Left kidney (tissue), 8 donors: Measurements from ENCODE around the gene HAAO. TPM values are rescaled to one million over a fixed set of nuclear protein-coding genes. Genes with fewer than 3 reads are reported as not detected.
A peak's percentile ranks its signal among the peaks of the same experiment; 100 is the strongest.
"Not testable (repeated sequence)": the region's sequence is repeated elsewhere in the genome, so short reads cannot be mapped to it uniquely, and the experiment has no call there.

Experiments
- DNase-seq: peaks from one replicate; pipeline ENCODE4 v3.0.0-alpha.2; 2013
- long read RNA-seq, 8 donors: transcript quantifications; one replicate each; lab custom pipeline, GENCODE V29; 2026
- polyA plus RNA-seq: library from polyadenylated mRNA; unstranded; fragments of 120-200 nt; gene quantifications from one replicate; pipeline ENCODE4 v1.2.1, GENCODE V29; 2013; ENCODE audit not compliant: insufficient read length

HAAO gene
- 38.9 TPM for polyA plus RNA-seq
- long read RNA-seq, donor 1, partial matches to known transcripts: 0 of 4 reads
- long read RNA-seq, donor 1, other reads (novel, unspliced or antisense): 0 of 4 reads
- long read RNA-seq, donor 2, partial matches to known transcripts: 0 of 6 reads
- long read RNA-seq, donor 2, other reads (novel, unspliced or antisense): 0 of 6 reads
- long read RNA-seq, donor 3, partial matches to known transcripts: 0 of 5 reads
- long read RNA-seq, donor 3, other reads (novel, unspliced or antisense): 0 of 5 reads
- long read RNA-seq, donor 4, partial matches to known transcripts: 0 of 1 reads
- long read RNA-seq, donor 4, other reads (novel, unspliced or antisense): 0 of 1 reads
- long read RNA-seq, donor 5, transcript HAAO-201 (10 exons, 1,265 nt): major isoform, 16 of 23 reads
- long read RNA-seq, donor 5, partial matches to known transcripts: 7 of 23 reads
- long read RNA-seq, donor 5, other reads (novel, unspliced or antisense): 0 of 23 reads
- long read RNA-seq, donor 6, transcript HAAO-201 (10 exons, 1,265 nt): major isoform, 6 of 8 reads
- long read RNA-seq, donor 6, partial matches to known transcripts: 0 of 8 reads
- long read RNA-seq, donor 6, other reads (novel, unspliced or antisense): 0 of 8 reads
- long read RNA-seq, donor 7, transcript HAAO-201 (10 exons, 1,265 nt): major isoform, 11 of 18 reads
- long read RNA-seq, donor 7, partial matches to known transcripts: 0 of 18 reads
- long read RNA-seq, donor 7, other reads (novel, unspliced or antisense): 5 of 18 reads
- long read RNA-seq, donor 8, partial matches to known transcripts: 0 of 6 reads
- long read RNA-seq, donor 8, other reads (novel, unspliced or antisense): 0 of 6 reads

DNA sequence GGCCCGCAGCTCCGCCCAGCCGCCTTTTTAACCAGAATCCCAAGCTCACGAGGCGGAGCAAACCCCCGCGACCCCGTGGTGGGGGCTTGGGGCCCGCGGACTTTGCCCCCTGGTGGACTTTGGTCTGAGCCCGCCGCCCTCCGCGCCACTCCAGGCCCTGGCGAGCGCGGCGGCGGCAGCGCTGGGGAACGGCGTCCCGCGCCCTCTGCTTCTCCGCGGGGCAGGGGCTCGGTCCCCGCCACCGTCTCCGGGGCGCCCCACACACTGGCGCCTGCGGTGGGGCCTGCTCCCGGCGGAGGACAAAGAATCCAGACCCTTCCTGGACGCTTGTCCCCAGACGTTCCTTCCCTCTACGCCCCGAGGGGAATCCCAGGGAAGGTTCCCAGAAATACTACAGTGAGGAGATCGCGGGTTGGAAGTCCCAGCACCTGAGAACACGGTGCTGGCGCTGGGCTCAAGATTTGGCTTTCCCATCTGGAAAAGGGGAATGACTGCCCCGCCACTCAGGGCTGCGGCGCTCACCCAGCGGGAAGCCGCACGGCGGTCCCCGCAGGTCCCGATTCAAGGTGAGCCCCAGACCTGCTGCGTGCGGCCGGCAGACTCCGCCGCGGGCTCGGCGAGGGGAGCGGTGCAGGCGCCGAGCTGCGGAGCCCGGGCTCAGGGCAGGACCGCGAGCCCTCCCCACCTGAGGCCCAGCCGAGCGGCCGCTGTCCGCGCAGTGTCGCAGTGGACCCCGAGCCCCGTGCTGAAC lies at the start of gene HAAO:
HAAO (minus strand) TSS at position 1 of the 751 bp plus-strand sequence. CDS start 47 bp downstream, outside the sequence.
- DNase-seq: peak; percentile 57

DNA sequence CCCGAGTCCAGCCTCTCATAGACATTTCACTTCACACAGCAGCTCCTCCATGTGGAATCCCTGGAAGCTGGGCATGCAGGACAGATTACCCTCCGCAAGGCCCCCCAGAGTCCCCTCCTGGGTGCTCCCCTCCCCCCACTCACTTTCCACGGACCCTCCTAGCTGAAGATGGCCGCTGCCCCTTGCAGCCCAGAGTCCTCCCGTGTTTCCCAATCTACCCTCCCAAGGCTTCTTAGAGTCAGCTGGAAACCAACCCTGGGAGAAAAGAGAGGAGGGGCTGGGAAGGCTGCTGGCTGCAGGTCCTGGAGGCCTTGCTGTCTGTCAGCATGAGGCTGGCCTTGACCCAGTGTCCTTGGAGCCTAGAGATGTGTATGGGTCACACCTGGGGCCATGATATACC lies 49.0 kb upstream of the HAAO start:
- no peak for DNase-seq

DNA sequence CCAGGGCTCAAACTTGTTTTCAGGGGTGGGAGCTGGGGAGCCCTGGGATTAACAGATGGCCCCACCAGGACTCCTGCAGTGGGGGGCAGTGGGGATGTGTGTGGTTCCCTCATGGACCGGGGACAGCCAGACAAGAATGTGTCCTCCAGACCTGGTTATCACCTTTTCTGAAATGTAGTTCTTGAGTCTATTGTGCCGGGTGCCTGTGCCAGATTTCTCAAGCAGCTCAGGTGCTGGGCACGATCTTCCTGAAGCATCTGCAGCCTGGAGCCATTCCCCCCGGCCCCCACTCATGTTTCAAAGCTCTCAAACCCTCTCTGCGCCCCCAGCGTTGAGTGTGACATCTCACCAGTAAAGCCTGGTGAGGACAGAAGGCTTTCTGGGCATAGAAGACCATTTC lies 48.4 kb upstream of the HAAO start:
- no peak for DNase-seq

DNA sequence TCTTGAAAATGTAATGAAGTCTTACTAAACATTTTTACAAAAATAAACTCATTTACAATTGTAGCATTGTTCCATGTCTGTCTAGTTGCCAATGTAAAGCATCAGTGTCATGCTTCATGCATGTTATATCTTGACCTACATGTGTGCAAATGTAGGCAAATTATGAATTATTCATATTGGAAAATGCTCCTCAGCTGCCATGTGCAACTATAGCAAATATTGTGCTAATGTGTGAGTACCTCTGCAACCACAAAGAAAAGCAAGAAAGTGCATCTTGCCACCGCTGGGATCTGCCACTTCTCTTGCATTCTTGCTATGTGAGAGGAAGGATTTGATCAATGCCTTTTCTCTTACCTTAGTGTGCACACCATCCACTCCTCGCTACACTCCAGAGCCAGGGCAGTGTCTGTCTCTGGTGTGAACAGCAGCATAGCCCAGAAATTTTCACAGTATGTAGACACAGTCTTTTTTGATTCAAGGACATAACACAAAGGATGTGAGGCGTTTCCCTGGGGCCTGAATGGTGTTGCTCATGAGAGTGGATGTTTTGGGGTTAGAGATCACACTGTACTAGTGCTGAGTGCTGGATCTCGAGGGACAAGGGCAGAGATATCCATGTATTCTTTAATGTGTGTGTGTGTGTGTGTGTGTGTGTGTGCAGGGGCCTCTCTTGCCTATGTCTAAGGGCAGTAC lies 47.6 kb upstream of the HAAO start:
- no peak for DNase-seq

DNA sequence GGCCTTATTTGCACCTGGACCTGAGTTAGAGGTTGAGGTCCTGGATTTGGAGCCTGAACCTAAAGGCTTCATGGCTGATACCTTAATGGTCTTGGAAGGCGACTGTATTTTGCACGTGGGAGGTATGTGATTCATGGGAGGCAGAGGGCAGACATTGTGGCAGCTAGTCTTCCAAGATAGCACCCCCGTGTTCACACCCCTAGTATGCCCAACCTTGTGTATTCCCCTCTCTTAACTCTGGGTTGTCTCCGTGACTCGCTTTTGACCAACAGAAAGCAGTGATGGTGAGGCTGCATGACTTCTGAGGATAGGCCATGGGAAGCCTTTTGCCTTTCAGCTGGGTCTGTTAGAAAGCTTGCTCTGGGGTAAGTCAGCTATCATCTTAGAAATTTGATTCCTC lies 45.8 kb upstream of the HAAO start:
- DNase-seq: no peak

DNA sequence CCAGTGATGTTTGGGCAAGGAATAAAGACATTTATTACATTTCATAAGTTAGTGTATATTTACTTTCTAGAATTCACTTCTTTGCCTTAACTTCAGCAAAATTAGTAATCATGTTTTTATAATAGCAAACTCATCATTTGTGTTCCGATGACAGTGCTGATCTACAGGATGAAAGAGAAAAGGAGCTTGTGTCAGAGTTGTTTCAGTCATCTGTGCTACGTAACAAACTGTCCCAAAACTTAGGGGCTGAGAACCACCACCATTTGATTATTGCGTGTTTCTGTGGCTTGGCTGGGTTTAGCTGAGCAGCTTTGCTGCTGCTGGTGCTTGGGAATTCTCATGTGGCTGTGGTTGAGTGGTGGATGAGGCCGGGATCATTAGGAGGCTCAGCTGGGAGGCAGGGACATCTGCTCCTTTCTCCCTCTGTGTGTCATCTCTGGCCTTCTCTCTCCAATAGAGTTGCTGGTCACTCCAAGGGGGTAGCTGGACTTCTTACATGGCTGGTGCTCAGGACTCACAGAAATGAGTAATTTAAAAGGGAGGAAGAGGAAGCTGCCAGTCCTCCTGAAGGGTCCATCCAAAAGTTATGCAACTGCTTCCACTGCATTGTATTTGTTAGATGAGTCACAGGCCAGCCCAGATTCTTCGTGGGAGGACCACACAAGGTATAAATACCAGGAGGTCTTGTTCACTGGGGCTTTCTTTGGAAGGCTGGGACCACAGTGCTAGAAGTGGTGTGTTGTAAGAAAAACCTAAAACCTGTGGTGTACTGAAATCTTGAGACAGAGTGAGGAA lies 43.4 kb upstream of the HAAO start:
- DNase-seq: no peak

DNA sequence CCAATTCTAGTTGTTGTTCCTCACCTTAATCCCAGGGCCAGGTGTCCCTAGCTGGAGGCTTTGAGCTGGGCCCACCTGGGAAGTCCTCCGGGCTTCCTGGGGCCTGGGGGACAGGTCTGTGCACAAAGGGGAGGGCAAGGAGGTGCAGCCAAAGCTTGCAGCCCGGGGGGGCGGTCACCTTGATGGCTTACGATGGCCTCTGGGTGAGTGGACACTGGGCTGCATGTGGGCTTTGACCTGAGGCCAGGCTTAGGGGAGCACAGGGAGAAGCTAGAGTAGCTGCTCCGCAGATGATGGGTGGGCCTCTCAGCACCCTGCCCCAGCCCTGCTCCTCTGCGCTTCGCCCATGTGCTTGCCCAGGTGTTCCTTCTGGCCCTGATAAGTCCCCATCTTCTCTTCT lies 41.8 kb upstream of the HAAO start:
- no peak for DNase-seq

DNA sequence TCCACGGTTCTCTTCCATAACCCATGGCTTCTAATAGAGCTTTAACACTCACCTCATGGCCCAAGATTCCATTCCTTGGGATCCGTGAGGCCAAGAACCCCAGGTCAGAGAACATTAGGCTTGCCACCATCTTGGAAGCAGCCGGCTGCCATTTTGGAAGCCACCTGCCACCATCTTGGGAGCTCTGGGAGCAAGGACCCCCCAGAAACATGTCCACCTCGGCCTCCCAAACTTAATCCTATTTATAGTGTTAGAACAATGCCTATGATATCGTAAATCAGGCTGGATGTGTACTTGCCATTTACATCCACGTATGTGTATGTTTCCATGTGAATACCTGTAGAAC lies 39.9 kb upstream of the HAAO start:
- DNase-seq: no peak

DNA sequence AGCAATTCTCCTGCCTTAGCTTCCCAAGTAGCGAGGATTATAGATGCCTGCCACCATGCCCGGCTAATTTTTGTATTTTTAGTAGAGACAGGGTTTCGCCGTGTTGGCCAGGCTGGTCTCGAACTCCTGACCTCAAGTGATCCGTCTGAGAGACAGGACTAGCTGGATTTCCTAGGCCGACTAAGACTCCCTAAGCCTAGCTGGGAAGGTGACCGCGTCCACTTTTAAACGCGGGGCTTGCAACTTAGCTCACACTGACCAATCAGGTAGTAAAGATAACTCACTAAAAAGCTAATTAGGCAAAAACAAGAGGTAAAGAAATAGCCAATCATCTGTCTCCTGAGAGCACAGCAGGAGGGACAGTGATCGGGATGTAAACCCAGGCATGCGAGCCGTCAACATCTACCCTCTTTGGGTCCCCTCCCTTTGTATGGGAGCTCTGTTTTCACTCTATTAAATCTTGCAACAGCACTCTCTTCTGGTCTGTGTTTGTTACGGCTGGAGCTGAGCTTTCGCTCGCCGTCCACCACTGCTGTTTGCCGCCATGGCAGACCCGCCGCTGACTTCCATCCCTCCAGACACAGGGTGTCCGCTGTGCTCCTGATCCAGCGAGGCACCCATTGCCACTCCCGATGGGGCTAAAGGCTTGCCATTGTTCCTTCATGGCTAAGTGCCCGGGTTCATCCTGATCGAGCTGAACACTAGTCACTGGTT lies 39.3 kb upstream of the HAAO start:
- DNase-seq: not testable (repeated sequence)

DNA sequence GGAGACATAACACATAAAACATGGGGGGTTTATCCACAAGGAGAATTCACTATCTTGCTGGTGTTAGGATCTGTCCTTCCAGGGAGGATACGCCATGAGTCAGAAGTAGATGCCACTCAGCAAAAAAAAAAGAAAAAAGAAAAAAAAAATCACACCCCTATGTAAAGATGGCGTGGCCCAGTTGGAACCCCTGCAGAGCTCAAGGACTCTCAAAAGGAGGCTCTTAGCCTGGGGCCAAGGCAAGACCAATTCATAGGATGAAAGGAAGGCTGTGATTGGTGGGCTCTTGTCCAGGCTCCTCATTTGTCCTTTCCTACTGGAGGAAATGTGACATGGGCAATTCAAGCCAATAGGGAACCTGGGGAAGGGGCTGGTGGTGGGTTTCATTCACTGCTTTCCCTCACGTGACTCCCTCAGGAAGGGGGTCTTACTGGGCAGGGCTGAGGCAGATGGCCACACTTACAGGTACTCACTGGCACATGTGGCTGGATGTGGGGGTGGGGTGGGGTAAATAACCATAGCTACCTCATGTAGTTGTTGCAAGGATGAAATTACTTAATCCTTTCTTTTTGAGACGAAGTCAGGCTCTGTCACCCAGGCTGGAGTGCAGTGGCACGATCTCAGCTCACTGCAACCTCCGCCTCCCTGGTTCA lies 38.7 kb upstream of the HAAO start:
- no peak for DNase-seq

DNA sequence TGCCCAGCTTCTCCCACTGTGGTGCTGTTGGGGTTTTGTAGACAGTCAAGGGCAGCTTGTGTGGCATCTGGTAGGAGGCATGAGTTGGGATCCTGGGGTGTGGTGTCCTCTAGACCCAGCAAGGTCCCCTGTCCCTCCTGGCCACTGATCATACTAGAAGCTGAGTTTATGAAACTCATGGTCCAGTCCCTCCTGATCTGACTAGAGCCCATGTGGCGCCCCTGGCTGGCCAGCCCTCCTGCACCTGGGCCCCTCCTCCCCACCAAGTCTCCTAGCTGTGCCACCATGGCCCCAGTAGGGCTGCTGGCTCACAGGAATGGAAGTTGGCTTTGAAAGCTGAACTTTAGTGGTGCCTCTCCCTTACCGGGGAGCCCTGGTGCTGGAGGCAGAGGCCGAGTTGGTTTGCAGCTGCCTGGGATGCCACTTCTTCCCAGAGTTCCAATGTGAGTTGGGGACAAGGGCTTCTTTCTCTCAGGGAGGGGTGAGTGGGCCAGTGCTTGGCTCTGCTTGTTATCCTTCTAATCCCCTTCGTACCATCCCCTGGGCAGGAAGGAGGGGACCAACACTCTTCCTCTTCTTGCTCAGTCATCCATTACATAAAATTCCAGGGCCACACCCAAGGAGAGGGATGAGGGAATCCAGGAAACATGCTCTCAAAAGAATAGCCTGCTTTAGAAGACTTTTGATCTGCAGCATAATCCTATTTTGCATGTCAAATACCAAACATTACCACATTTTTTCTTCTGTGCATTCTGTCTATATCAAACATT lies 37.5 kb upstream of the HAAO start:
- no peak for DNase-seq

DNA sequence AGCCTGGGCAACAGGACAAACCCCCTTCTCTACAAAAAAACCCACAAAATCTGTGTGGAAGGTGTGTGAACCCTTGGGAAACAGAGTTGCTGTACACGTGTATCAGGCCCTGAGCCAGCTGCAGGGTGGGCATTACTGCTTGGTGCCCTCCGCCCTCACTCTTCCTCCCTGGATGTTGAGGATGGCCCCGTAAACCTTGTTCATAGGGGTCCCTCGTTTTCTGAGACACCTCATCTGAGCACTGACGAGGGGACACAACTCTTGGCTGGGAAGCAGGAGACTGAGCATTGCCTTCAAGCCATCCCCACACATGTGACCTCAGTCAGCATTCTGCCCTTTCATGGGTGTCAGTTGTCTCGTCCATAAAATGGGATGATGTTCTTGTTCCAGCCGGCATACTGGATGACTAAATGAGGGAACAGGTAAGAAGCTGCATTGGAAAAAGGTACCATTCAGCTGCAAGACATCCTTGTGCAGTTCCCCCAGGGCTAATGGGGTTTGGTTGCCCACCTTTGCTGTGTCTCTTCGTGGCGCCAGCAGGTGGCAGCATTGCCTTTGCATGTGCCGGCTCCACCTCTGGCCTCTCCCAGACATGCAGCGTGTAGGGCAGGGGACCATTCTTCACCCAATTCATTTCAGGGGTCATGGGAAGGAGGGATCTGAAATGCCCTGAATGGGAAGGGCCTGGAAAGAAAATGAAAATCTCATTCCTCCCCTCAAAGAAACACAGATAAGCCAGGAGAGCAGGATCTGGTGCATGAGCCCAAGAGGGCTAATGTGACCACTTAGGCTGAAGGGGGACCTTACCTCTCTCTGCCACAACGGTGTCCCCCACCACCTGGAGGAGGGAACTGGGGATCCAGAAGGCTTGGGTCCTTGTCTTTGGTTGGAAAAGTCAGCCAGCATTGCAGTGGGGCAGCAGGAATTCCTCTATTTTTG lies 36.4 kb upstream of the HAAO start:
- DNase-seq: no peak

DNA sequence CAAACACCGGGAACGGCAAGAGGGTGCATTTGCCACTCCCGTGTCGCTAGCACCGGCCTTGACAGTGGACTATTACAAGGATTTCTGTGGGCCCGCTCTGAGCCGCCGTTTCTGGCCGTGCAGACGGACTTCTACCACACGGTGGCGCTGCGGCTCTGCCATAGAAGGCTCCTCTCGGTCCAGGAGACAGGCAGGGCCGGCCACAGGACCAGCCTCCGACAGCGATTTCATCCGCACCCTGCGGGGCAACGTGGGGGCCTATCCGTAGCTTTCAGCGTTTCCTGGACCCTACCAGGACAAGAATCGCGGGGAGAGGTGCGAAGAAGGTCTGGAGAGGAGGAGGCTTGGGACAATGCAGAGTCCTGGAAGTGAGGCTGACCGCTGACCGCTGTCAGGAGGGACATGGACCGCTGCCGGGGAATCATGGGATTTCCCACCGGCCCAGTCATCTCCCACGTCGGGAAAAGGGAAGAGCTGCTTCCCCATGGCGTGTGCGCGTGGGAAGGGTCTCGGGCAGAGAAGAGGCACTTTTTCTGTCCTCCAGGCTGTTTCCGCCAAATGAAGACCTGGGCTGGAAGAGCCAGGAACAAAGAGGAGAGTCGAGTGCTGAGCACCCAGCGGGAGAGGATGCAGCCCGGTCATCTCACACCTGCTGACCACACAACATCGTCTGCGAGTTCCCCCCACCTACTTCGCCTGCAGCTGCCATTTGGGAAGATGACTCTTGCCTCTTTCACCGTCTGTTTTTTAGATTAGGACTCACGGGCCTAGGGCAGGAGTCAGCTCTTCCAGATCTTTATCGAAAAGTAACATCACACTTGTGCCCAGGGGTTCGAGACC lies 35.5 kb upstream of the HAAO start:
- DNase-seq: peak; percentile 83

DNA sequence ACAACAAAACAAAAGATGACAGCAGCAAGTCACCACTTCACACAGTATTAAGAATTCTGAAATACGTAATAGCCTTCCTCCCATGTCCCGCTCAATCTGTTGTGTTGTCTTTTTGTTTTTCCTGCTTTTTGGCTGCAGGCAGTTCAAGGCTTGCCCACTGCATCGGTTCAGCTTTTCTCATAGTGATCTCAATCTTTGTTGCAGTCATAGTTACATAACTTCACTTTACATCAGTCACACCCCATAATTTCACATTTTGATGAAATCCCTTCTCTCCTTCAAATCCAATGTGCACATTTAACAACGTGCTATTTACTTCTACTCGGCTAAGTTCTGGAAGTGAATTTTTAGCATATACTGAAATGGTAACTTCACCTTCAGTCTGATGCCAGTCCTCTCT lies 33.8 kb upstream of the HAAO start:
- DNase-seq: no peak

DNA sequence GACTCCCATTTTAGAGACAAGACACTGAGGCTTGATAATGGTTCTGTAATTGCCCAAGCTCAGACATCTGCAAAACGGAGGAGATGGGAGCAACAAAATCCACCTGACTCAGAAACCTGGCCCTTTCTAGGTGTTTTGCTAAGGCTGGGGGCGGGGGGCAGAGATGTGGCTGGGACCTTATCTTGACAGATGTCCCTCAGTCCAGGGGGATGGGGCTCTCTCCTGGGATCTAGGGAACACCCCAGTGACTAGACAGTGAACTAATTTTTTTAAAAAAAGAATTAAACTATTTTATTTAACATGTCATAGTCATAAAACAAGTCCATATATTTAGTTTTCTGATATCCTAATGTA lies 32.0 kb upstream of the HAAO start:
- DNase-seq: no peak

DNA sequence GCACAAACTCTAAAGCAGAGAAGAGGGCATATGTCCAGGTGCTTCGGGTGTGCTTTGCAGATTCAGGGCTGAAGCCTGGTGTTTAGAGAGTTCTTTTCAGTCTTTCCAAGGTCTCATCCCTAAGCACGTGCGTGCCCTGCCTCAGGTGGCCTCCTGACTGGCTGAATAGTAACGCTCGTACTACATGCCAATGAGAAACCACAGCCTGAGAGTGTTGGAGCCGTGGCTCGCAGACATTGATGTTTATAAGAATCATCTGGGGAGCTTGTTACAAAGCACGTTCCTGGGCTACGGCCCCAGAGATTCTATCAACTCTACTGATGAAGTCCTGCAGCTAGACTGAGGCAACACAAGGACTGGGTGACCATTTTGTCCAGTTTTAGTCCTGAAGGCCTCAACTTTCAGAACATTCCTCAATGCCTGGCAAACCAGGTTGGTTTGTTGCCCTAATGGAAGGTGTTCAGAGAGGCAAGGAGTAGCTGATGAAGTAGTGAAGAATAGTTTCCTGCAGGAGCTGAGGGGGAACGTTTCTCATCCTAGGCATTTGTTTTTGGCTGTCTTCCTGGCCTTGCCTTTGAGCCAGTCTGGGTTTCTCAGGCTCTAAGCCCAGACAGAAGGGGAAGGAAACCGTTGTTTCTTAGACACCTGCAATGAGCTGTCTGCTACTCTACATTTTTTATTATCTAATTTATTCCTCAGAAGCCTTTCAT lies 31.5 kb upstream of the HAAO start:
- no peak for DNase-seq
